ENCODE data around the gene C1orf159. TPM values are rescaled to one million over a fixed set of nuclear protein-coding genes. Genes with fewer than 3 reads are reported as not detected.

C1orf159 gene
- polyA plus RNA-seq, 1 donor from 2014 or later = 31.5 TPM

DNA sequence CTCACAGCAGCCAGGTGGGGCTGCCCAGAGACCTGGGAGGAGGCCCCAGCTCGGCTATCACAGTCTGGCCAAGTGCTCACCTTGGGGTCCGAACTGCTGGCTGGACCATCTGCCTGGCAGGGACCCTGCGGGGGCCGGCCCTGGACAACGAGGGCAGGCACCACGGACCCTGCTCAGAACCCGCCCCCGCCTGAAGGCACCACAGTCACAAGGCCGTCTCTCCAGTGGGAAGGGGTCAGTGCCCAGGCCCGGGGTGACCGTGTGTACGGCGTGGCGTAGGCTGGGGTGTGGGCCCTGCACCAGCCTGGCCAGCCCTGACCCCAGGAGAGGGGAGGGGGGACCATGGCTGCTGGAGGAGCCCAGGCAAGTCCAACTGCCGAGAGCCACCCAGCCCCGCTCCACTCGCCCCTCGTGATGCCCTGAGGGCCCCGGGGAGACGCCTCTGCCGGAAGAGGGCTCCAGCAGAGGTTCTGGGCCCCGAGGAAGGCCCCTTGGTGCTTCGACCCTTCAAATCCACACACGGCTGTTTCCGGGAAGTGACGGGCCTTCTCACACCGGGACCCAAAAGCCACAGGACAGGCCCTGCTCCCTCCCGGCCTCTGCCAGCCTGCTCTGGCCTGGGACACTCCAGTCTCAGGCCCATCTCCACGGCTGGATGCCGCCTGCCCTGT is 30.6 kb downstream of the C1orf159 start:
- H3K9ac ChIP-seq (ENCODE audit: low read length) = no peak overlapping the region
- no peaks in the 10 kb centered on the region for H3K27me3 ChIP-seq (ENCODE audit: insufficient read depth, low read depth, low read length)
- H3K36me3 ChIP-seq (ENCODE audit: insufficient read depth, low read length) = no peaks in the 10 kb centered on the region
- no peaks in the 10 kb centered on the region for H4K20me1 ChIP-seq (ENCODE audit: insufficient read depth)
- no peak overlapping the region for H3K27ac ChIP-seq (ENCODE audit: low read length)
- no peaks in the 10 kb centered on the region for H3K9me3 ChIP-seq (ENCODE audit: low read length)
- no peak overlapping the region for H3K4me3 ChIP-seq (ENCODE audit: low read length)
- H3K4me2 ChIP-seq (ENCODE audit: low read length) = no peak overlapping the region
- H2AFZ ChIP-seq (ENCODE audit: low read depth, low read length) = no peak overlapping the region
- no peaks in the 10 kb centered on the region for H3K9me2 ChIP-seq (ENCODE audit: insufficient read depth, low read length)
- no peaks in the 10 kb centered on the region for H3K79me2 ChIP-seq (replicated peaks; ENCODE audit: insufficient read depth, low read length)
- no peaks in the 10 kb centered on the region for H3F3A ChIP-seq (ENCODE audit: insufficient read depth, low read length, poor library complexity, severe bottlenecking)
- TF ChIP-seq REST (IDR thresholded peaks at IDR 0.05; ENCODE audit: borderline replicate concordance) = no peak
- TF ChIP-seq RAD21 (conservative IDR thresholded peaks at IDR 0.05) = no peak
- TF ChIP-seq POLR2AphosphoS5 (IDR thresholded peaks at IDR 0.05) = no peak
- no peak for TF ChIP-seq EZH2 (IDR thresholded peaks at IDR 0.05; ENCODE audit: borderline replicate concordance, insufficient read depth, low read length, poor library complexity, severe bottlenecking)
- no peak for TF ChIP-seq EP300 (conservative IDR thresholded peaks at IDR 0.05; ENCODE audit: poor library complexity, severe bottlenecking)
- no peak for TF ChIP-seq TAF1 (IDR thresholded peaks at IDR 0.05; ENCODE audit: low read depth)
- no peak for TF ChIP-seq MXI1 (conservative IDR thresholded peaks at IDR 0.05; ENCODE audit: poor library complexity, severe bottlenecking)
- TF ChIP-seq SMC3 (conservative IDR thresholded peaks at IDR 0.05; ENCODE audit: poor library complexity) = no peak
- TF ChIP-seq, protein P1, sequence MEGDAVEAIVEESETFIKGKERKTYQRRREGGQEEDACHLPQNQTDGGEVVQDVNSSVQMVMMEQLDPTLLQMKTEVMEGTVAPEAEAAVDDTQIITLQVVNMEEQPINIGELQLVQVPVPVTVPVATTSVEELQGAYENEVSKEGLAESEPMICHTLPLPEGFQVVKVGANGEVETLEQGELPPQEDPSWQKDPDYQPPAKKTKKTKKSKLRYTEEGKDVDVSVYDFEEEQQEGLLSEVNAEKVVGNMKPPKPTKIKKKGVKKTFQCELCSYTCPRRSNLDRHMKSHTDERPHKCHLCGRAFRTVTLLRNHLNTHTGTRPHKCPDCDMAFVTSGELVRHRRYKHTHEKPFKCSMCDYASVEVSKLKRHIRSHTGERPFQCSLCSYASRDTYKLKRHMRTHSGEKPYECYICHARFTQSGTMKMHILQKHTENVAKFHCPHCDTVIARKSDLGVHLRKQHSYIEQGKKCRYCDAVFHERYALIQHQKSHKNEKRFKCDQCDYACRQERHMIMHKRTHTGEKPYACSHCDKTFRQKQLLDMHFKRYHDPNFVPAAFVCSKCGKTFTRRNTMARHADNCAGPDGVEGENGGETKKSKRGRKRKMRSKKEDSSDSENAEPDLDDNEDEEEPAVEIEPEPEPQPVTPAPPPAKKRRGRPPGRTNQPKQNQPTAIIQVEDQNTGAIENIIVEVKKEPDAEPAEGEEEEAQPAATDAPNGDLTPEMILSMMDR (IDR thresholded peaks at IDR 0.05; ENCODE audit: poor library complexity, severe bottlenecking) = no peak

DNA sequence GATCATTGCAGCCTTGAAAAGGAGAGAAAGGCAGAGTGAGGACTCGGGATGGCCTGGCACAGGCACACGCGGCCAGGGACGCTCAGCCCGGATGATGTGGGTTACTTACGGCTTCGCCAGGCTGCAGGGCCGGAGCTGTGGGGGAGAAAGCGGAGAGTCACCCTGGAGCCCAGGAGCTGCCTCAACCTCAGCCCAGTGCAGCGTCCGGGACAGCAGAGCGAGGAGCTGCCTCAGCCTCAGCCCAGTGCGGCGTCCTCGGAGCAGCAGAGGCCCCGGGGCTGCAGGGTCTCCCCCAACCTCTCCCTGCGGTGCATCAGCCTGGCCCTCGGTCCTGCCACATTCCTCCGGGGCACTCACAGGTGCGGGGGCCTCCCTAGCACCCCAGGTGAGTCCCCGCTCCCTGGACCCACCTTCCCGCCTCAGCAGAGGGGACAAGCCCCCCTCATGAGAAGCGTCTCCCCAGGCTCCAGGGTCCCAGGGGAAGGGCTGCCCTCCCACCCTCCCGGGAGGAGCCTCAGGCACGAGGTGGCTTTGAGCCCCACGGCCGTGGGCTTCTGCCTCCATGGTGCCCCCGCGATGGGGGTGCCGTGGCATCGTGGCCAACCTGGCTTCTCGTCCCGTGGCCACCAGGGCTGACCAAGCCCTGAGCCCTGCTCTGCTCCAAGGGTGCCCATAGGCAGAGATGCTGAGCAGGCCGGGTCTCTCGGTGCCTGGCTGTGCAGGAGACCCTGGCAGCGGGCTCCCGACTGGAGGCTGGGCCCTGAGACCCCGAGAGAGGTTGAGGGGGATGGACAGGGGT is 31.3 kb downstream of the C1orf159 start:
- H3K36me3 ChIP-seq (ENCODE audit: insufficient read depth, low read length) = no peaks in the 10 kb centered on the region
- TF ChIP-seq EP300 (conservative IDR thresholded peaks at IDR 0.05; ENCODE audit: poor library complexity, severe bottlenecking) (no peak), EZH2 (IDR thresholded peaks at IDR 0.05; ENCODE audit: borderline replicate concordance, insufficient read depth, low read length, poor library complexity, severe bottlenecking) (no peak), MXI1 (conservative IDR thresholded peaks at IDR 0.05; ENCODE audit: poor library complexity, severe bottlenecking) (no peak), RAD21 (conservative IDR thresholded peaks at IDR 0.05) (no peak), TAF1 (IDR thresholded peaks at IDR 0.05; ENCODE audit: low read depth) (no peak), REST (IDR thresholded peaks at IDR 0.05; ENCODE audit: borderline replicate concordance) (no peak), SMC3 (conservative IDR thresholded peaks at IDR 0.05; ENCODE audit: poor library complexity) (no peak), POLR2AphosphoS5 (IDR thresholded peaks at IDR 0.05) (no peak)
- TF ChIP-seq, protein P1 (IDR thresholded peaks at IDR 0.05; ENCODE audit: poor library complexity, severe bottlenecking) = no peak

More for the DNA sequence above, 31.3 kb downstream of the C1orf159 start:
- no peak overlapping the region for H3K4me2 ChIP-seq (ENCODE audit: low read length)
- H3K4me3 ChIP-seq (ENCODE audit: low read length) = no peak overlapping the region
- H3K27ac ChIP-seq (ENCODE audit: low read length) = no peak overlapping the region
- H3K9me2 ChIP-seq (ENCODE audit: insufficient read depth, low read length) = no peaks in the 10 kb centered on the region
- H3K9me3 ChIP-seq (ENCODE audit: low read length) = no peaks in the 10 kb centered on the region
- H3K79me2 ChIP-seq (replicated peaks; ENCODE audit: insufficient read depth, low read length) = no peaks in the 10 kb centered on the region
- no peaks in the 10 kb centered on the region for H4K20me1 ChIP-seq (ENCODE audit: insufficient read depth)
- H2AFZ ChIP-seq (ENCODE audit: low read depth, low read length) = no peak overlapping the region
- H3K9ac ChIP-seq (ENCODE audit: low read length) = no peak overlapping the region
- no peaks in the 10 kb centered on the region for H3F3A ChIP-seq (ENCODE audit: insufficient read depth, low read length, poor library complexity, severe bottlenecking)
- H3K27me3 ChIP-seq (ENCODE audit: insufficient read depth, low read depth, low read length) = no peaks in the 10 kb centered on the region

All from neural cell (in vitro differentiated cells).